Rectal smooth muscle tissue (tissue), 1 donor: Measurements from ENCODE around the gene ZNF784.
A peak's percentile ranks its signal among the peaks of the same experiment; 100 is the strongest.

Experiments
- H3K27ac ChIP-seq: one replicate; pipeline ENCODE4 v1.7.0; 2013; ENCODE audit warnings: low read depth, low read length, inconsistent platforms
- H3K27me3 ChIP-seq: one replicate; pipeline ENCODE4 v1.7.0; 2013; ENCODE audit warnings: low read length; ENCODE audit not compliant: control insufficient read depth, insufficient read depth
- H3K36me3 ChIP-seq: one replicate; pipeline ENCODE4 v1.7.0; 2013; ENCODE audit warnings: low read length; ENCODE audit not compliant: control insufficient read depth, insufficient read depth
- H3K4me1 ChIP-seq: one replicate; pipeline ENCODE4 v1.7.0; 2013; ENCODE audit warnings: low read length; ENCODE audit not compliant: control insufficient read depth, insufficient read depth
- H3K4me3 ChIP-seq: one replicate; pipeline ENCODE4 v1.7.0; 2013; ENCODE audit warnings: low read length
- H3K9ac ChIP-seq: one replicate; pipeline ENCODE4 v1.7.0; 2013; ENCODE audit warnings: low read length

ZNF784 gene

DNA sequence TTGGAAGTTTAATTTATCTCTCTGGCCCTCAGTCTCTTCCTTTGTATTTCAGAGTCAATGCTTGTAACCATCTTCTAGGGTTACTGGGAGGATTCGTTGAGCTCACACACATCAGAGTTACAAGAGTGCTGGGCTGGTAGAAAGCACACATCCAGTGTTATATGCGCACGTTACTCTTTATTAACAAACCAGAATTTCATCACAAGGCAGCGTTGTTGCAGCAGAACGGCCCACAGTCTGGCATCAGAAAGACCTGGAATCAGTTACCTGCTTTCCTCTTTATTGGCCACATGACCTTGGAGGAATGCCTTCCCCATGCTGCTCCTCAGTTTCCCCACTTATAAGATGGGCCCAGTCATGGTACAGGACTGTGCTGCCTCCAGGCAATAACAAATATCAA is 15.0 kb downstream of the ZNF784 start:
- Histone ChIP-seq H3K4me3 (no peak overlapping the region), H3K27ac (no peak overlapping the region), H3K27me3 (peaks cover 2% of the 10 kb centered on the region), H3K9ac (no peak overlapping the region), H3K36me3 (peaks cover 4% of the 10 kb centered on the region), H3K4me1 (peaks cover 12% of the 10 kb centered on the region)

- H3K9ac ChIP-seq: no peak overlapping the region
- H3K4me1 ChIP-seq: peaks cover 12% of the 10 kb centered on the region
- peak overlapping the region; percentile 97 for H3K4me3 ChIP-seq
- peaks cover 4% of the 10 kb centered on the region for H3K36me3 ChIP-seq
- peaks cover 2% of the 10 kb centered on the region for H3K27me3 ChIP-seq
- no peak overlapping the region for H3K27ac ChIP-seq
These were observed 17.5 kb downstream of the ZNF784 start for GRCh38 chr19:55606817-55607216.

GRCh38 chr19:55606471-55606787 is 17.9 kb downstream of the ZNF784 start:
- Histone ChIP-seq H3K4me3 (peak overlapping the region; percentile 97), H3K27me3 (peaks cover 2% of the 10 kb centered on the region), H3K27ac (peak overlapping the region; percentile 94), H3K4me1 (peaks cover 12% of the 10 kb centered on the region), H3K9ac (no peak overlapping the region), H3K36me3 (peaks cover 4% of the 10 kb centered on the region)

DNA sequence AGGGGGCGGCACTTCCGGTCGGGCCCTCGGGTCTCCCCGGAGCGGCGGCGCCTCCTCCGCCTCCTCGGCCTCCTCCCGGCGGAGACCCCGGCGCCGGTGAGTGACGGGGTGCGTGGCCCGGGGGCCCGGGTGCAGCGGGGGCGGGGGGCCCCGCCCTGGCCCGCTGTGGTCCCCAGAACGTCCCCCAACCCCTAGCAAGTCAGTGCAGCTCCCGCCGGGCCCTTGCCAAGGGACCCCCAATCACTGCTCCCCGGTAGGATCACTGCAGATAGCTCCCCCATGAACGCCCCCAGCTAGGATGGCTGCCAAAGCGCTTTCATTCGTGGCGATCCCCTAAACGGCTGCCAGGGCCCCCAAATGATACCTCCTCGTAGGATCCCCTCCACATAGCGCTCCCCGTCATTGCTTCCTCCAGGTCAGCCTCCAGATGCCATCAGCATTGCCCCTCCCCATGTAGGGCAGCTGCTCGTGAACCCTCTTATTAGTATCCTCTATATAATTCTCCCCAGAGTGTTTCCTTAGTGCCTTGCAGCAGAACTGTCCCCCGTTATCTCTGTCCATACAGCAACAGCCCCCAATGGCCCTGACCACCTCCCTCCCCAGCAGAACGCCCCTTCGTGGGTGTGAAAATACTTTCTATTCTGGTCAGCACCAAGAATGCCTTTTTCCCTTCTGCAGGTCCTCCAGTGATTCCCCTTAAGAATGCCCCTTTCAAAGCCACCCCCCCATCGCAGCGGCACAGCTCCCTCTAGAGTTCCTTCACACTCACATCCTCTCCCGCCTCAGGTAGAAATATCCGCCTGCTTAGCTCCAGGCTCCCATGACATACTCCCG is 18.5 kb downstream of the ZNF784 start, which contains the start of gene ZNF865:
TSS of gene ZNF865 (plus strand) at position 11 of the 834 bp plus-strand sequence. CDS start 7,972 bp downstream, outside the sequence.
- H3K36me3 ChIP-seq: peaks cover 4% of the 10 kb centered on the region
- H3K27me3 ChIP-seq: peaks cover 2% of the 10 kb centered on the region
- H3K9ac ChIP-seq: peak within 1 kb of the TSS; percentile 91
- H3K4me3 ChIP-seq: peak within 1 kb of the TSS; percentile 97
- peaks cover 17% of the 10 kb centered on the region for H3K4me1 ChIP-seq
- peak within 1 kb of the TSS; percentile 94 for H3K27ac ChIP-seq

DNA sequence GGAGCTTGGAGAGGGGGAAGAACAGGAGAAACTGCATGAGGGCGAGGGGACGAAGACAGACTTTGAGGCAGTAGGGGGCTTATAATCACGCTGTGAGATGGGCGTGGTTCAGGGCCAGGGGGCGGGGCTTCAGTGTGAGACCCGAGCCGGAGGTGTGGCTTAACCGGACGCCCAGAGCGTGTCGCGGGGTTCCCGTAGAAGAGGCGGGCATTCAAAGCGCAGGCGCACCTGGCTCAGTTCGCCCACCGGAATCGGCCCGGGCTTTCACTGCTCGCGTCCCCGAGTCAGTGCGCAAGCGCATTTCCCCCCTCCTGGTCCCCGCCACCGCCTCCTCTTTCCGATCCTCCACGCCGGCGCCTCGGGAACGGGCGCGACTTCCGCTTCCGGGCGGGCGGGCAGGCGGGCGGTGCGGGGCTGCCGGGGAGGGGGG is 19.1 kb downstream of the ZNF784 start:
- peaks cover 2% of the 10 kb centered on the region for H3K27me3 ChIP-seq
- H3K4me1 ChIP-seq: peaks cover 18% of the 10 kb centered on the region
- H3K27ac ChIP-seq: peak overlapping the region; percentile 94
- peak overlapping the region; percentile 97 for H3K4me3 ChIP-seq
- peak overlapping the region; percentile 36 for H3K9ac ChIP-seq
- peaks cover 4% of the 10 kb centered on the region for H3K36me3 ChIP-seq

- H3K4me1 ChIP-seq: peaks cover 18% of the 10 kb centered on the region
- H3K9ac ChIP-seq: no peak overlapping the region
- no peak overlapping the region for H3K4me3 ChIP-seq
- H3K27me3 ChIP-seq: peaks cover 2% of the 10 kb centered on the region
- H3K36me3 ChIP-seq: no peaks in the 10 kb centered on the region
- H3K27ac ChIP-seq: no peak overlapping the region
These were observed 20.6 kb downstream of the ZNF784 start for GRCh38 chr19:55603581-55604292.

DNA sequence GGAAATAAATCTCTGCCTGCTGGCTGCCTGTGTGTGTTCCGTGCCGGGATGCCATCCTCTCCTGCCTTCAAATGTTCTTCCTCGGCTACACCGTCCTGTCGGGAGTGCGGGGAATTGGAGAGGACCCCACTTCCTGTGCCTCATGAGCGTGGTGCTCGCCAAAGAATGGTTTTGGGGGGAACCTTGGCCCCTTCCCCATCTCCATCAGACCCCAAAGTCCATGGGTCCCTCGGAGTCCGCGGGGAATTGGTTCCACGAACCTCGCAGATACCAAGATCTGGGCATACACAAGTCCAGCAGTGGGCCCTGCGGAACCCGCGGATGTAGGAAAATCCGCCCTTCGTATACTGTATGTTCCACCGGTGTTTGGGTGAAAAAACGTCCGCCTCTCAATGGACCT is 21.3 kb downstream of the ZNF784 start:
- H3K9ac ChIP-seq: no peak overlapping the region
- no peaks in the 10 kb centered on the region for H3K36me3 ChIP-seq
- peaks cover 18% of the 10 kb centered on the region for H3K4me1 ChIP-seq
- peaks cover 2% of the 10 kb centered on the region for H3K27me3 ChIP-seq
- H3K4me3 ChIP-seq: no peak overlapping the region
- no peak overlapping the region for H3K27ac ChIP-seq

GRCh38 chr19:55602104-55603001 is 22.0 kb downstream of the ZNF784 start:
- Histone ChIP-seq H3K27ac (no peak overlapping the region), H3K9ac (no peak overlapping the region), H3K4me3 (no peak overlapping the region), H3K36me3 (no peaks in the 10 kb centered on the region), H3K27me3 (peaks cover 2% of the 10 kb centered on the region), H3K4me1 (peaks cover 18% of the 10 kb centered on the region)

GRCh38 chr19:55601084-55601483 is 23.3 kb downstream of the ZNF784 start:
- Histone ChIP-seq H3K27me3 (peaks cover 2% of the 10 kb centered on the region), H3K27ac (peak overlapping the region; percentile 30), H3K4me1 (peaks cover 10% of the 10 kb centered on the region), H3K4me3 (peak overlapping the region; percentile 78), H3K36me3 (peaks cover 3% of the 10 kb centered on the region), H3K9ac (no peak overlapping the region)

GRCh38 chr19:55600662-55601028 is 23.7 kb downstream of the ZNF784 start:
- no peaks in the 10 kb centered on the region for H3K27me3 ChIP-seq
- H3K27ac ChIP-seq: peak overlapping the region; percentile 100
- peaks cover 9% of the 10 kb centered on the region for H3K4me1 ChIP-seq
- H3K36me3 ChIP-seq: peaks cover 7% of the 10 kb centered on the region
- H3K4me3 ChIP-seq: peak overlapping the region; percentile 78
- H3K9ac ChIP-seq: peak overlapping the region; percentile 49

GRCh38 chr19:55599842-55600661 is 24.3 kb downstream of the ZNF784 start, which contains the start of gene ZNF524:
Gene ZNF524, plus strand, starts transcription at chr19:55600288. Its CDS starts 1,825 bp downstream, at chr19:55602113.
- Histone ChIP-seq H3K9ac (peak within 1 kb of the TSS; percentile 93), H3K4me1 (peaks cover 9% of the 10 kb centered on the region), H3K27me3 (no peaks in the 10 kb centered on the region), H3K36me3 (peaks cover 11% of the 10 kb centered on the region), H3K4me3 (peak within 1 kb of the TSS; percentile 91), H3K27ac (peak within 1 kb of the TSS; percentile 100)
